ENCODE results near the gene SLC2A13. TPM values are rescaled to one million over a fixed set of nuclear protein-coding genes. Genes with fewer than 3 reads are reported as not detected.
"Not testable (repeated sequence)": the region's sequence is repeated elsewhere in the genome, so short reads cannot be mapped to it uniquely, and the experiment has no call there.

Gene SLC2A13
- total RNA-seq, 2 donors from 2014 or later = 3.0 TPM

DNA sequence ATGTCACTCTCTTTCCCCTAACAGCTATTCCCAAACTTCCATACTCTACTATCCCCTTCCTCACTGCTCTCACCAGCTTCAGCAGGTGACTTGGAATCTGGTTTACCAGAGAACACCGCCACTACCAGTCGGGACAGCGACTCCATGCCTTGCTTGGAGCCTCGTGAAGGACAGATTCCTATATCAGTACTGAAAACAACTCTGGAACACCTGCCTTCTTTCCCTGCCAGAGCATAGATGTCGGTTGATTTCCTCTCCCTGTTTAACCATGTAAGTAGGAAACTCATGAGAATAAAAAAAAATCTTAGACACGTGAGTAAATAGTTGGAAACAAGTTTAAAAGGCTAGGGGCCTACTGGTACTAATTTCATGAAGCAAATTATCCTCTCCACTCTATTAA, 266.8 kb downstream of the SLC2A13 start:
- H3K4me1 Mint-ChIP-seq = no peaks in the 10 kb centered on the region
- H3K27me3 Mint-ChIP-seq = no peaks in the 10 kb centered on the region
- H3K9me3 ChIP-seq (ENCODE audit: control insufficient read depth, low read length, poor library complexity, severe bottlenecking) = no peaks in the 10 kb centered on the region
- DNase-seq = no peak
- no peak for ATAC-seq
- H3K4me3 Mint-ChIP-seq = no peak overlapping the region
- no peaks in the 10 kb centered on the region for H3K36me3 Mint-ChIP-seq (ENCODE audit: low read depth)
- H3K27ac Mint-ChIP-seq = no peak overlapping the region

GRCh38 chr12:39835517-39836489, 270.1 kb downstream of the SLC2A13 start:
- no peak for ATAC-seq

GRCh38 chr12:39831587-39832315, 274.1 kb downstream of the SLC2A13 start:
- ATAC-seq = no peak
- H3K36me3 Mint-ChIP-seq (ENCODE audit: low read depth) = peaks cover 3% of the 10 kb centered on the region
- no peaks in the 10 kb centered on the region for H3K27me3 Mint-ChIP-seq
- no peaks in the 10 kb centered on the region for H3K4me1 Mint-ChIP-seq
- H3K9me3 ChIP-seq (ENCODE audit: control insufficient read depth, low read length, poor library complexity, severe bottlenecking) = no peaks in the 10 kb centered on the region
- no peak overlapping the region for H3K4me3 Mint-ChIP-seq
- no peak for DNase-seq
- H3K27ac Mint-ChIP-seq = no peak overlapping the region

More at GRCh38 chr12:39835517-39836489, 270.1 kb downstream of the SLC2A13 start:
- no peaks in the 10 kb centered on the region for H3K4me1 Mint-ChIP-seq
- H3K9me3 ChIP-seq (ENCODE audit: control insufficient read depth, low read length, poor library complexity, severe bottlenecking) = no peaks in the 10 kb centered on the region
- H3K36me3 Mint-ChIP-seq (ENCODE audit: low read depth) = no peaks in the 10 kb centered on the region
- H3K4me3 Mint-ChIP-seq = no peak overlapping the region
- no peak overlapping the region for H3K27ac Mint-ChIP-seq
- DNase-seq = no peak
- no peaks in the 10 kb centered on the region for H3K27me3 Mint-ChIP-seq

DNA sequence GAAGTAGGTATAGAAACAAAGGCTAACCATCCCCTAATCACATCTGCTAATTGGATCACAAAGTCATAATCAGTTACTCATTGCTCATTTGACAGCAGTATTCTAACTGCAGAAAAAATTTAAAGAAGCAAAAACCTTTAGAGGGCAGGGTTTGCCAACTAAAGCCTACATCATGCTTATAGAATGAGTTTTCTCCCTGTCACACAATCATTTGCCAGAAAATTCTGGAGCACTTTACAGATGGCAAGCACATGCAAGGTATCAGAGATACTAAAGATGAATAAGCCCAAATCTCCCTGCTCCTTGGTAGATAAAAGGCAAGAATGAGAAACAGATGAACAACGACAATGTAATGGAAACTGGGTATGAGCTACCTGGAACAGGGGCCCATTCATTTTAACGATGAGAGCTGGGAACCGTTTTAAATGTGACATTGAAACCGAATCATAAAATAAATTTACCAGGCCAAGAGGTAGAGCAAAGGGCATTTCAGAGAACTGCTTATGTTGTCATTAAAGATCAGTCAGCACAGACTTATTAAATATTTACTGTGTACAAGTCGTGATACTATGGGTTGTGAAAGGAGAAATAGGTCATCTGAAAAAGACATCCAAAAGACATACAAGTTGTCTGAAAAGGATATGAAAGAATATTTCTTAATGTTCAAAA, 274.9 kb downstream of the SLC2A13 start:
- no peak overlapping the region for H3K27ac Mint-ChIP-seq
- peaks cover 3% of the 10 kb centered on the region for H3K36me3 Mint-ChIP-seq (ENCODE audit: low read depth)
- no peak overlapping the region for H3K4me3 Mint-ChIP-seq
- H3K9me3 ChIP-seq (ENCODE audit: control insufficient read depth, low read length, poor library complexity, severe bottlenecking) = no peaks in the 10 kb centered on the region
- DNase-seq (no peak), ATAC-seq (no peak)
- H3K4me1 Mint-ChIP-seq = no peaks in the 10 kb centered on the region
- H3K27me3 Mint-ChIP-seq = no peaks in the 10 kb centered on the region

GRCh38 chr12:39830171-39830570, 275.7 kb downstream of the SLC2A13 start:
- no peaks in the 10 kb centered on the region for H3K4me1 Mint-ChIP-seq
- ATAC-seq = no peak
- no peak for DNase-seq

DNA sequence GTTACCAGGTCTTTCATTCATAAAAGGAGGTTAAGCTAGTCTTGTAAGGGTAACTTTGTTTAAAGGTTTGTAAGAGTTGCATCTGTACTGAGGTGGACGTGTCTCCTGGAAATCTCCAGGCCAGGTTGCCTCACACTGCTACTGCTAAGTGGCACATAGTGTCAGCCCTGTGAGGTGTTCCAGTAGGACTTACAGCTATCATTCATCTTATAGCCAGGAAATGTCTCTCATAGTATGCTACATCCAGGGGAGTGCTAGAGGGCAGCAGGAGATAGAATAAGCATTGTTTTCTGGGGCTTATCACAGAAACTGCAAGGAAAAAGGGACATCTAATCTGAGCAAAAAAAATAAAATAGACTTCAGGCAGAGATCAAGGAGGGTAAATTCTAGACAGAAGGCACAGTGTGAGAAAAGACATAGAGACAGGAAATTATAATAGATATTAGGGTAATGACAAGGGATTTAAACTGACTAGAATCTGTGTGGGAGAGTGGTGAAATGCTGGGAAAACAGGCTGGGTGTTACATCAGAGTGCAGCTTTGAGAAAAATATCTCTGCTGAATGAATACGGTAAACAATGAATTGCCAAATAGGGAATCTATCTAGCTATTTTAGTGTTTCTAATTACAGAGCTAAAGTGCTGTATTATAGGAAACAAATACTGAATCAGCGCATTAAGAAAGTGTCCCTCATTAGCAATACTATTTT, 281.2 kb downstream of the SLC2A13 start:
- H3K9me3 ChIP-seq (ENCODE audit: control insufficient read depth, low read length, poor library complexity, severe bottlenecking) = no peaks in the 10 kb centered on the region
- H3K4me1 Mint-ChIP-seq = no peaks in the 10 kb centered on the region
- no peak overlapping the region for H3K4me3 Mint-ChIP-seq
- H3K27me3 Mint-ChIP-seq = no peaks in the 10 kb centered on the region
- DNase-seq (no peak), ATAC-seq (no peak)
- peaks cover 3% of the 10 kb centered on the region for H3K36me3 Mint-ChIP-seq (ENCODE audit: low read depth)
- H3K27ac Mint-ChIP-seq = no peak overlapping the region

More at GRCh38 chr12:39830171-39830570, 275.7 kb downstream of the SLC2A13 start:
- H3K27me3 Mint-ChIP-seq = no peaks in the 10 kb centered on the region
- H3K27ac Mint-ChIP-seq = no peak overlapping the region
- no peak overlapping the region for H3K4me3 Mint-ChIP-seq
- peaks cover 3% of the 10 kb centered on the region for H3K36me3 Mint-ChIP-seq (ENCODE audit: low read depth)
- no peaks in the 10 kb centered on the region for H3K9me3 ChIP-seq (ENCODE audit: control insufficient read depth, low read length, poor library complexity, severe bottlenecking)

GRCh38 chr12:39816671-39817185, 289.2 kb downstream of the SLC2A13 start:
- Mint-ChIP-seq H3K4me1 (no peaks in the 10 kb centered on the region), H3K27ac (no peak overlapping the region)

GRCh38 chr12:39815746-39816145, 290.1 kb downstream of the SLC2A13 start:
- H3K9me3 ChIP-seq (ENCODE audit: control insufficient read depth, low read length, poor library complexity, severe bottlenecking) = no peaks in the 10 kb centered on the region
- ATAC-seq (no peak), DNase-seq (no peak)
- H3K27me3 Mint-ChIP-seq = no peaks in the 10 kb centered on the region
- no peaks in the 10 kb centered on the region for H3K4me1 Mint-ChIP-seq
- H3K36me3 Mint-ChIP-seq (ENCODE audit: low read depth) = peaks cover 2% of the 10 kb centered on the region
- H3K4me3 Mint-ChIP-seq = no peak overlapping the region
- no peak overlapping the region for H3K27ac Mint-ChIP-seq

More at GRCh38 chr12:39816671-39817185, 289.2 kb downstream of the SLC2A13 start:
- Mint-ChIP-seq H3K36me3 (ENCODE audit: low read depth) (peaks cover 2% of the 10 kb centered on the region), H3K27me3 (no peaks in the 10 kb centered on the region), H3K4me3 (no peak overlapping the region)
- no peaks in the 10 kb centered on the region for H3K9me3 ChIP-seq (ENCODE audit: control insufficient read depth, low read length, poor library complexity, severe bottlenecking)
- DNase-seq (no peak), ATAC-seq (no peak)

- ATAC-seq (no peak), DNase-seq (no peak)
- Mint-ChIP-seq H3K4me1 (no peaks in the 10 kb centered on the region), H3K4me3 (no peak overlapping the region), H3K36me3 (ENCODE audit: low read depth) (peaks cover 2% of the 10 kb centered on the region), H3K27me3 (no peaks in the 10 kb centered on the region), H3K27ac (no peak overlapping the region)
- no peaks in the 10 kb centered on the region for H3K9me3 ChIP-seq (ENCODE audit: control insufficient read depth, low read length, poor library complexity, severe bottlenecking)
Observed at GRCh38 chr12:39814626-39815025, 291.3 kb downstream of the SLC2A13 start.

DNA sequence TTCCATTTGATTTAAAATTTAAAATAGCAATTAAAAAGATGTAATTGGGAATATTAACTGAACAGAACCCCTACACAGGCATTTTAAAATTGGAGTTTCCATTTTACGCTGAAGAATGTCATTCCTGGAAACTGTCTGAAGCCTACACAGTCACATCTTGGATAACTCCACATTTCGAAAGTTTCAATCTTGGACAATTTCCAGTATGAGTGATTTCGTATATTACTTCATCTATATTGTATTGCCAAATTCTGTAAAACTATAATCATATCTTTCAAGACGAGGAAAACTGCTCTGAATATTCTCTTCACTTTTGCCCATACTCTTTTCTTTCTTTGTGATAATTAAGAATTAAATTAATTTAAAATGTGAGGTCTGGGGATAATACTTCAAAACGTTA, 292.1 kb downstream of the SLC2A13 start:
- no peak overlapping the region for H3K27ac Mint-ChIP-seq
- H3K27me3 Mint-ChIP-seq = no peaks in the 10 kb centered on the region
- H3K4me3 Mint-ChIP-seq = no peak overlapping the region
- peaks cover 2% of the 10 kb centered on the region for H3K36me3 Mint-ChIP-seq (ENCODE audit: low read depth)
- DNase-seq = no peak
- no peaks in the 10 kb centered on the region for H3K9me3 ChIP-seq (ENCODE audit: control insufficient read depth, low read length, poor library complexity, severe bottlenecking)
- no peaks in the 10 kb centered on the region for H3K4me1 Mint-ChIP-seq
- no peak for ATAC-seq

GRCh38 chr12:39812456-39812855, 293.4 kb downstream of the SLC2A13 start:
- H3K4me1 Mint-ChIP-seq; H3K27ac Mint-ChIP-seq; ATAC-seq; H3K36me3 Mint-ChIP-seq (ENCODE audit: low read depth); H3K4me3 Mint-ChIP-seq; H3K27me3 Mint-ChIP-seq; H3K9me3 ChIP-seq (ENCODE audit: control insufficient read depth, low read length, poor library complexity, severe bottlenecking); DNase-seq: not testable (repeated sequence)

GRCh38 chr12:39807043-39807442, 298.8 kb downstream of the SLC2A13 start:
- no peak overlapping the region for H3K27ac Mint-ChIP-seq

More at GRCh38 chr12:39807043-39807442, 298.8 kb downstream of the SLC2A13 start:
- DNase-seq (no peak), ATAC-seq (no peak)
- H3K36me3 Mint-ChIP-seq (ENCODE audit: low read depth) = peaks cover 3% of the 10 kb centered on the region
- H3K4me3 Mint-ChIP-seq = no peak overlapping the region
- H3K4me1 Mint-ChIP-seq = peaks cover 5% of the 10 kb centered on the region
- no peaks in the 10 kb centered on the region for H3K9me3 ChIP-seq (ENCODE audit: control insufficient read depth, low read length, poor library complexity, severe bottlenecking)
- no peaks in the 10 kb centered on the region for H3K27me3 Mint-ChIP-seq

Measured in T-helper 17 cell (primary cell).